SK-N-SH (cell line): ENCODE data around the gene ARPC4. TPM values are rescaled to one million over a fixed set of nuclear protein-coding genes. Genes with fewer than 3 reads are reported as not detected.

ENCODE experiments used
- CTCF ChIA-PET: fragments of 300-600, 350-600 bp; formaldehyde crosslinking; extraction: SDS; loops from one replicate; lab custom pipeline; 2021; lab: Yijun Ruan, JAX
- POLR2A ChIA-PET: fragments of 350-600 bp; sonication (Branson Sonifier 250); formaldehyde crosslinking; extraction: SDS; loops from one replicate; lab custom pipeline; 2020; ENCODE audit warnings: antibody characterized with exemption, inconsistent platforms; lab: Yijun Ruan, JAX
- DNase-seq: peaks from one replicate; pipeline ENCODE4 v3.0.0; 2012
- H2AFZ ChIP-seq: fragments of 200-600 bp; sonication (generic); 2 replicates; pipeline ENCODE4 v1.8.1; 2016; ENCODE audit warnings: antibody characterized with exemption, mild to moderate bottlenecking, low read depth
- H3F3A ChIP-seq: fragments of 200-600 bp; sonication (generic); replicated peaks from 2 replicates; pipeline ENCODE3; 2016; ENCODE audit warnings: antibody characterized with exemption, mild to moderate bottlenecking; ENCODE audit not compliant: insufficient read depth
- H3K27ac ChIP-seq, 2 experiments: fragments of 200-500 bp in 1 of 2; fragments of 200-600 bp in 1 of 2; sonication (Bioruptor generic) in 1 of 2; sonication (generic), shearing (Covaris generic) in 1 of 2; 2 replicates each; pipeline versions ENCODE4 v1.5.1 to v1.6.1; 2014 to 2016; ENCODE audit warnings: low read depth in 2 of 2, inconsistent platforms in 1 of 2, low read length in 1 of 2, mild to moderate bottlenecking in 1 of 2, mixed read lengths in 1 of 2
- H3K27me3 ChIP-seq: fragments of 200-600 bp; sonication (generic), shearing (Covaris generic); 2 replicates; pipeline ENCODE4 v1.6.1; 2016; ENCODE audit warnings: mixed run types; ENCODE audit not compliant: insufficient read depth
- H3K36me3 ChIP-seq, 2 experiments: fragments of 200-500 bp in 1 of 2; fragments of 200-600 bp in 1 of 2; sonication (Bioruptor generic) in 1 of 2; sonication (generic) in 1 of 2; replicated peaks in 1 of 2; 2 replicates each; pipeline versions ENCODE3 to v1.5.1; 2014 to 2016; ENCODE audit warnings: low read length in 1 of 2, mild to moderate bottlenecking in 1 of 2; ENCODE audit not compliant: insufficient read depth in 2 of 2, control insufficient read depth in 1 of 2
- H3K4me1 ChIP-seq, 2 experiments: fragments of 200-500 bp in 1 of 2; fragments of 200-600 bp in 1 of 2; sonication (Bioruptor generic) in 1 of 2; sonication (generic), shearing (Covaris generic) in 1 of 2; 2 replicates each; pipeline versions ENCODE4 v1.5.1 to v1.6.1; 2014 to 2016; ENCODE audit warnings: low read depth in 1 of 2, low read length in 1 of 2, mixed run types in 1 of 2; ENCODE audit not compliant: insufficient read depth in 2 of 2, control insufficient read depth in 1 of 2
- H3K4me2 ChIP-seq: fragments of 200-600 bp; sonication (generic), shearing (Covaris generic); 2 replicates; pipeline ENCODE4 v1.6.1; 2017; ENCODE audit warnings: mixed run types
- H3K4me3 ChIP-seq, 2 experiments: fragments of 200-500 bp in 1 of 2; fragments of 200-600 bp in 1 of 2; sonication (Bioruptor generic) in 1 of 2; sonication (generic), shearing (Covaris generic) in 1 of 2; 2 replicates each; pipeline versions ENCODE4 v1.5.1 to v1.8.1; 2014 to 2016; ENCODE audit warnings: low read depth in 2 of 2, inconsistent platforms in 1 of 2, low read length in 1 of 2, mild to moderate bottlenecking in 1 of 2, mixed read lengths in 1 of 2, moderate library complexity in 1 of 2
- H3K79me2 ChIP-seq: fragments of 200-600 bp; sonication (generic); 2 replicates; pipeline ENCODE4 v1.8.1; 2017; ENCODE audit warnings: mild to moderate bottlenecking; ENCODE audit not compliant: insufficient read depth
- H3K9ac ChIP-seq: fragments of 200-600 bp; sonication (generic); 2 replicates; pipeline ENCODE4 v1.6.1; 2017; ENCODE audit warnings: mixed run types
- H3K9me2 ChIP-seq: fragments of 200-600 bp; sonication (generic); 2 replicates; pipeline ENCODE4 v1.6.1; 2017; ENCODE audit warnings: mixed run types
- H3K9me3 ChIP-seq: fragments of 200-600 bp; sonication (generic); 2 replicates; pipeline ENCODE4 v1.6.1; 2017; ENCODE audit warnings: mixed run types, mild to moderate bottlenecking, moderate library complexity
- H4K20me1 ChIP-seq: fragments of 200-600 bp; sonication (generic); 2 replicates; pipeline ENCODE4 v1.6.1; 2017; ENCODE audit warnings: mild to moderate bottlenecking, mixed run types; ENCODE audit not compliant: insufficient read depth
- ELF1 ChIP-seq: IDR thresholded peaks from 2 replicates; pipeline ENCODE4 v1.4.0; 2012
- EZH2phosphoT487 ChIP-seq: fragments of 200-600 bp; sonication (generic); IDR thresholded peaks from 2 replicates; pipeline ENCODE4 v1.6.1; 2017; ENCODE audit warnings: low read depth, mixed run types, mild to moderate bottlenecking, antibody characterized with exemption, moderate library complexity, borderline replicate concordance
- FOXJ3 ChIP-seq: sonication (generic); formaldehyde crosslinking; IDR thresholded peaks from 2 replicates; pipeline ENCODE4 v1.5.1; 2020; ENCODE audit warnings: mild to moderate bottlenecking, missing genetic modification reagents
- FOXM1 ChIP-seq: IDR thresholded peaks from 2 replicates; pipeline ENCODE4 v1.4.0; 2012; ENCODE audit warnings: low read depth, mild to moderate bottlenecking
- GABPA ChIP-seq: IDR thresholded peaks from 2 replicates; pipeline ENCODE4 v1.4.0; 2012; ENCODE audit warnings: low read depth, mild to moderate bottlenecking
- JUND ChIP-seq: IDR thresholded peaks from 2 replicates; pipeline ENCODE4 v1.4.0; 2012
- MEF2A ChIP-seq: IDR thresholded peaks from 2 replicates; pipeline ENCODE4 v1.4.0; 2012; ENCODE audit warnings: low read depth, borderline replicate concordance
- NFIC ChIP-seq: IDR thresholded peaks from 2 replicates; pipeline ENCODE4 v1.4.0; 2012; ENCODE audit warnings: borderline replicate concordance
- NRF1 ChIP-seq: IDR thresholded peaks from 2 replicates; pipeline ENCODE4 v1.6.1; 2012; ENCODE audit warnings: low read depth, mild to moderate bottlenecking, low read length
- POLR2AphosphoS5 ChIP-seq: IDR thresholded peaks from 2 replicates; pipeline ENCODE4 v1.6.1; 2012; ENCODE audit warnings: low read depth, low read length
- SIN3A ChIP-seq: IDR thresholded peaks from 2 replicates; pipeline ENCODE4 v1.6.1; 2012; ENCODE audit warnings: low read depth, mild to moderate bottlenecking, low read length, moderate library complexity, borderline replicate concordance
- SMC3 ChIP-seq: IDR thresholded peaks from 2 replicates; pipeline ENCODE4 v1.6.1; 2012; ENCODE audit warnings: low read depth, low read length, improper control_type of control experiment
- TAF1 ChIP-seq: IDR thresholded peaks from 2 replicates; pipeline ENCODE4 v1.6.1; 2012; ENCODE audit warnings: low read depth, mild to moderate bottlenecking, low read length, moderate library complexity, borderline replicate concordance
- TCF12 ChIP-seq: IDR thresholded peaks from 2 replicates; pipeline ENCODE4 v1.4.0; 2012
- YY1 ChIP-seq: IDR thresholded peaks from 2 replicates; pipeline ENCODE4 v1.4.0; 2012; ENCODE audit warnings: low read depth, mild to moderate bottlenecking
- WGBS: methylation state at CpG from one replicate; pipeline ENCODE4 v1.1.6; 2017; ENCODE audit warnings: low lambda C conversion rate; 5-methylcytosine and 5-hydroxymethylcytosine counted together
- polyA plus RNA-seq, 3 experiments: library from polyadenylated mRNA; depleted of rRNA; stranded (reverse); fragments of >200 nt; gene quantifications; 2 replicates each; pipeline ENCODE4 v1.2.3, GENCODE V29; 2012
- TF ChIP-seq, protein P1 (sequence below): IDR thresholded peaks from 2 replicates; pipeline ENCODE4 v1.6.1; 2012; ENCODE audit warnings: mild to moderate bottlenecking, low read depth, low read length, moderate library complexity
- TF ChIP-seq, protein P2 (sequence below): IDR thresholded peaks from 2 replicates; pipeline ENCODE4 v1.4.0; 2012; ENCODE audit warnings: low read depth, borderline replicate concordance
- TF ChIP-seq, protein P3 (sequence below): fragments of 200-600 bp; sonication (generic); IDR thresholded peaks from 2 replicates; pipeline ENCODE4 v1.6.1; 2017; ENCODE audit warnings: antibody characterized with exemption, mild to moderate bottlenecking, moderate library complexity
- TF ChIP-seq, protein P4 (sequence below): IDR thresholded peaks from 2 replicates; pipeline ENCODE4 v1.4.0; 2012; ENCODE audit warnings: low read depth

ARPC4 gene
- polyA plus RNA-seq, 1 of the 3 experiments (the other 2 are of a cell fraction), result 233 TPM

DNA sequence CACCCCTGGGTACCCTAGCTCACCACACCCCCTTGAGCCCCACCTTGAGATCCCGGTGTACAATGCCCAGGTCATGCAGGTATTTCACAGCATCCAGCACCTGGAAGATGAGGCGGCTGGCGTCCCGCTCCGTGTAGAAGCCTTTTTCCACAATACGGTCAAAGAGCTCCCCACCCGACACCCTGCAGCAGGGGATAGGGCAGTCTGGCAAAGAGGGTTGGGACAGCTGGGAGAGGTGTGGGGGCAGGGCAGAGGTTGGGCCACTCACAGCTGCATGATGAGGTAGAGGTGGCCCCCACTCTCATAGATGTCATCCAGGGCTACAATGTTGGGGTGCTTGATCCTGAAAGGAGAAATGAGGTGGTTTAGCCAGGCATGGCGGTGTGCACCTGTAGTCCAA, 30.0 kb upstream of the ARPC4 start:
- CTCF ChIA-PET, result interaction anchor here (1.0 kb wide), 1 partner anchor 35 kb away, joined by 3 read pairs; no protein-coding TSS in a partner anchor
- WGBS, result 97% methylated on average over 8 of the region's 8 CpGs
- Histone ChIP-seq H3K9me2 (no peaks in the 10 kb centered on the region), H2AFZ (no peak overlapping the region), H3K4me1 (no peaks in the 10 kb centered on the region; a peak in 1 of 4 replicates), H3K79me2 (no peaks in the 10 kb centered on the region), H3K9me3 (no peaks in the 10 kb centered on the region), H3K36me3 (peaks cover 13 to 15% of the 10 kb centered on the region in 2 experiments), H4K20me1 (no peaks in the 10 kb centered on the region), H3F3A (no peaks in the 10 kb centered on the region), H3K27me3 (no peaks in the 10 kb centered on the region), H3K4me2 (no peak overlapping the region), H3K4me3 (no peak overlapping the region), H3K9ac (no peak overlapping the region), H3K27ac (no peak overlapping the region)
- POLR2A ChIA-PET, result interaction anchor here (1.2 kb wide), 1 partner anchor 12 kb away, joined by 4 read pairs; no protein-coding TSS in a partner anchor
- TF ChIP-seq TCF12, result no peak
- TF ChIP-seq TAF1, result no peak
- no peak for TF ChIP-seq MEF2A
- no peak for TF ChIP-seq FOXJ3 (CRISPR knock-in tag)
- TF ChIP-seq FOXM1, result no peak
- TF ChIP-seq NRF1, result no peak
- TF ChIP-seq, protein P1, sequence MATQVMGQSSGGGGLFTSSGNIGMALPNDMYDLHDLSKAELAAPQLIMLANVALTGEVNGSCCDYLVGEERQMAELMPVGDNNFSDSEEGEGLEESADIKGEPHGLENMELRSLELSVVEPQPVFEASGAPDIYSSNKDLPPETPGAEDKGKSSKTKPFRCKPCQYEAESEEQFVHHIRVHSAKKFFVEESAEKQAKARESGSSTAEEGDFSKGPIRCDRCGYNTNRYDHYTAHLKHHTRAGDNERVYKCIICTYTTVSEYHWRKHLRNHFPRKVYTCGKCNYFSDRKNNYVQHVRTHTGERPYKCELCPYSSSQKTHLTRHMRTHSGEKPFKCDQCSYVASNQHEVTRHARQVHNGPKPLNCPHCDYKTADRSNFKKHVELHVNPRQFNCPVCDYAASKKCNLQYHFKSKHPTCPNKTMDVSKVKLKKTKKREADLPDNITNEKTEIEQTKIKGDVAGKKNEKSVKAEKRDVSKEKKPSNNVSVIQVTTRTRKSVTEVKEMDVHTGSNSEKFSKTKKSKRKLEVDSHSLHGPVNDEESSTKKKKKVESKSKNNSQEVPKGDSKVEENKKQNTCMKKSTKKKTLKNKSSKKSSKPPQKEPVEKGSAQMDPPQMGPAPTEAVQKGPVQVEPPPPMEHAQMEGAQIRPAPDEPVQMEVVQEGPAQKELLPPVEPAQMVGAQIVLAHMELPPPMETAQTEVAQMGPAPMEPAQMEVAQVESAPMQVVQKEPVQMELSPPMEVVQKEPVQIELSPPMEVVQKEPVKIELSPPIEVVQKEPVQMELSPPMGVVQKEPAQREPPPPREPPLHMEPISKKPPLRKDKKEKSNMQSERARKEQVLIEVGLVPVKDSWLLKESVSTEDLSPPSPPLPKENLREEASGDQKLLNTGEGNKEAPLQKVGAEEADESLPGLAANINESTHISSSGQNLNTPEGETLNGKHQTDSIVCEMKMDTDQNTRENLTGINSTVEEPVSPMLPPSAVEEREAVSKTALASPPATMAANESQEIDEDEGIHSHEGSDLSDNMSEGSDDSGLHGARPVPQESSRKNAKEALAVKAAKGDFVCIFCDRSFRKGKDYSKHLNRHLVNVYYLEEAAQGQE, result no peak
- no peak for TF ChIP-seq POLR2AphosphoS5
- TF ChIP-seq, protein P2, sequence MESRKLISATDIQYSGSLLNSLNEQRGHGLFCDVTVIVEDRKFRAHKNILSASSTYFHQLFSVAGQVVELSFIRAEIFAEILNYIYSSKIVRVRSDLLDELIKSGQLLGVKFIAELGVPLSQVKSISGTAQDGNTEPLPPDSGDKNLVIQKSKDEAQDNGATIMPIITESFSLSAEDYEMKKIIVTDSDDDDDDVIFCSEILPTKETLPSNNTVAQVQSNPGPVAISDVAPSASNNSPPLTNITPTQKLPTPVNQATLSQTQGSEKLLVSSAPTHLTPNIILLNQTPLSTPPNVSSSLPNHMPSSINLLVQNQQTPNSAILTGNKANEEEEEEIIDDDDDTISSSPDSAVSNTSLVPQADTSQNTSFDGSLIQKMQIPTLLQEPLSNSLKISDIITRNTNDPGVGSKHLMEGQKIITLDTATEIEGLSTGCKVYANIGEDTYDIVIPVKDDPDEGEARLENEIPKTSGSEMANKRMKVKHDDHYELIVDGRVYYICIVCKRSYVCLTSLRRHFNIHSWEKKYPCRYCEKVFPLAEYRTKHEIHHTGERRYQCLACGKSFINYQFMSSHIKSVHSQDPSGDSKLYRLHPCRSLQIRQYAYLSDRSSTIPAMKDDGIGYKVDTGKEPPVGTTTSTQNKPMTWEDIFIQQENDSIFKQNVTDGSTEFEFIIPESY, result no peak
- no peak for TF ChIP-seq GABPA
- TF ChIP-seq NFIC, result no peak
- TF ChIP-seq EZH2phosphoT487, result no peak
- no peak for TF ChIP-seq SIN3A
- no peak for TF ChIP-seq SMC3
- TF ChIP-seq JUND, result no peak
- TF ChIP-seq, protein P3, sequence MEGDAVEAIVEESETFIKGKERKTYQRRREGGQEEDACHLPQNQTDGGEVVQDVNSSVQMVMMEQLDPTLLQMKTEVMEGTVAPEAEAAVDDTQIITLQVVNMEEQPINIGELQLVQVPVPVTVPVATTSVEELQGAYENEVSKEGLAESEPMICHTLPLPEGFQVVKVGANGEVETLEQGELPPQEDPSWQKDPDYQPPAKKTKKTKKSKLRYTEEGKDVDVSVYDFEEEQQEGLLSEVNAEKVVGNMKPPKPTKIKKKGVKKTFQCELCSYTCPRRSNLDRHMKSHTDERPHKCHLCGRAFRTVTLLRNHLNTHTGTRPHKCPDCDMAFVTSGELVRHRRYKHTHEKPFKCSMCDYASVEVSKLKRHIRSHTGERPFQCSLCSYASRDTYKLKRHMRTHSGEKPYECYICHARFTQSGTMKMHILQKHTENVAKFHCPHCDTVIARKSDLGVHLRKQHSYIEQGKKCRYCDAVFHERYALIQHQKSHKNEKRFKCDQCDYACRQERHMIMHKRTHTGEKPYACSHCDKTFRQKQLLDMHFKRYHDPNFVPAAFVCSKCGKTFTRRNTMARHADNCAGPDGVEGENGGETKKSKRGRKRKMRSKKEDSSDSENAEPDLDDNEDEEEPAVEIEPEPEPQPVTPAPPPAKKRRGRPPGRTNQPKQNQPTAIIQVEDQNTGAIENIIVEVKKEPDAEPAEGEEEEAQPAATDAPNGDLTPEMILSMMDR, result no peak
- no peak for TF ChIP-seq ELF1
- TF ChIP-seq YY1, result no peak
- TF ChIP-seq, protein P4, sequence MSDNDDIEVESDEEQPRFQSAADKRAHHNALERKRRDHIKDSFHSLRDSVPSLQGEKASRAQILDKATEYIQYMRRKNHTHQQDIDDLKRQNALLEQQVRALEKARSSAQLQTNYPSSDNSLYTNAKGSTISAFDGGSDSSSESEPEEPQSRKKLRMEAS, result no peak
- DNase-seq, result no peak
